ENCODE measurements around the gene FAXC. TPM values are rescaled to one million over a fixed set of nuclear protein-coding genes. Genes with fewer than 3 reads are reported as not detected.

Gene FAXC
- polyA plus RNA-seq, 1 experiment, result 3.8 TPM

GRCh38 chr6:99364026-99364425, 14.6 kb upstream of the FAXC start:
- peaks cover 3% of the 10 kb centered on the region for H3K27me3 ChIP-seq (ENCODE audit: control insufficient read depth, insufficient read depth, low read length)
- no peaks in the 10 kb centered on the region for H3K36me3 ChIP-seq (ENCODE audit: control insufficient read depth, insufficient read depth, low read length)
- ChIA-PET POLR2A (no interaction called here), CTCF (no interaction called here)
- TF ChIP-seq CTCF (IDR thresholded peaks at IDR 0.05; ENCODE audit: insufficient read depth, low read depth, low read length), result no peak
- DNase-seq (ENCODE audit: low read depth), result no peak
- H3K4me3 ChIP-seq (ENCODE audit: low read depth, low read length), result no peak overlapping the region

- H3K4me3 ChIP-seq (ENCODE audit: low read depth, low read length), result no peak overlapping the region
- peaks cover 3% of the 10 kb centered on the region for H3K27me3 ChIP-seq (ENCODE audit: control insufficient read depth, insufficient read depth, low read length)
- POLR2A ChIA-PET, result no interaction called here
- no peak for DNase-seq (ENCODE audit: low read depth)
- no peak for TF ChIP-seq CTCF (IDR thresholded peaks at IDR 0.05; ENCODE audit: insufficient read depth, low read depth, low read length)
- CTCF ChIA-PET, result no interaction called here
- H3K36me3 ChIP-seq (ENCODE audit: control insufficient read depth, insufficient read depth, low read length), result no peaks in the 10 kb centered on the region
Observed at GRCh38 chr6:99362678-99363268, 13.3 kb upstream of the FAXC start.

GRCh38 chr6:99359800-99360199, 10.3 kb upstream of the FAXC start:
- ChIA-PET POLR2A (no interaction called here), CTCF (interaction anchor here (1.8 kb wide), 1 partner anchor 16 kb away, joined by 5 read pairs; no protein-coding TSS in a partner anchor)
- Histone ChIP-seq H3K36me3 (ENCODE audit: control insufficient read depth, insufficient read depth, low read length) (no peaks in the 10 kb centered on the region), H3K4me3 (ENCODE audit: low read depth, low read length) (no peak overlapping the region), H3K27me3 (ENCODE audit: control insufficient read depth, insufficient read depth, low read length) (peaks cover 3% of the 10 kb centered on the region)
- TF ChIP-seq CTCF (IDR thresholded peaks at IDR 0.05; ENCODE audit: insufficient read depth, low read depth, low read length), result no peak
- no peak for DNase-seq (ENCODE audit: low read depth)

- ChIA-PET POLR2A (no interaction called here), CTCF (interaction anchor here (1.0 kb wide), 1 partner anchor 24 kb away, joined by 3 read pairs; no protein-coding TSS in a partner anchor)
- Histone ChIP-seq H3K27me3 (ENCODE audit: control insufficient read depth, insufficient read depth, low read length) (peaks cover 5% of the 10 kb centered on the region), H3K4me3 (ENCODE audit: low read depth, low read length) (no peak overlapping the region), H3K36me3 (ENCODE audit: control insufficient read depth, insufficient read depth, low read length) (no peaks in the 10 kb centered on the region)
- no peak for DNase-seq (ENCODE audit: low read depth)
- TF ChIP-seq CTCF (IDR thresholded peaks at IDR 0.05; ENCODE audit: insufficient read depth, low read depth, low read length), result no peak
Observed at GRCh38 chr6:99356641-99357040, 7.2 kb upstream of the FAXC start.

- H3K4me3 ChIP-seq (ENCODE audit: low read depth, low read length), result no peak overlapping the region
- no peak for TF ChIP-seq CTCF (IDR thresholded peaks at IDR 0.05; ENCODE audit: insufficient read depth, low read depth, low read length)
- no peak for DNase-seq (ENCODE audit: low read depth)
Observed at GRCh38 chr6:99354983-99355382, 5.5 kb upstream of the FAXC start.

More at GRCh38 chr6:99354983-99355382, 5.5 kb upstream of the FAXC start:
- ChIA-PET POLR2A (no interaction called here), CTCF (no interaction called here)
- Histone ChIP-seq H3K27me3 (ENCODE audit: control insufficient read depth, insufficient read depth, low read length) (peaks cover 2% of the 10 kb centered on the region; the same call in 1 of the 2 replicates), H3K36me3 (ENCODE audit: control insufficient read depth, insufficient read depth, low read length) (no peaks in the 10 kb centered on the region)

Data from BJ (cell line).